ENCODE measurements around the gene PRSS57. TPM values are rescaled to one million over a fixed set of nuclear protein-coding genes. Genes with fewer than 3 reads are reported as not detected.

The PRSS57 gene
- total and polyA plus RNA-seq, 2 of the 8 experiments (the other 6 are each of a cell fraction or from before 2014, with no cell fraction given), result not detected

DNA sequence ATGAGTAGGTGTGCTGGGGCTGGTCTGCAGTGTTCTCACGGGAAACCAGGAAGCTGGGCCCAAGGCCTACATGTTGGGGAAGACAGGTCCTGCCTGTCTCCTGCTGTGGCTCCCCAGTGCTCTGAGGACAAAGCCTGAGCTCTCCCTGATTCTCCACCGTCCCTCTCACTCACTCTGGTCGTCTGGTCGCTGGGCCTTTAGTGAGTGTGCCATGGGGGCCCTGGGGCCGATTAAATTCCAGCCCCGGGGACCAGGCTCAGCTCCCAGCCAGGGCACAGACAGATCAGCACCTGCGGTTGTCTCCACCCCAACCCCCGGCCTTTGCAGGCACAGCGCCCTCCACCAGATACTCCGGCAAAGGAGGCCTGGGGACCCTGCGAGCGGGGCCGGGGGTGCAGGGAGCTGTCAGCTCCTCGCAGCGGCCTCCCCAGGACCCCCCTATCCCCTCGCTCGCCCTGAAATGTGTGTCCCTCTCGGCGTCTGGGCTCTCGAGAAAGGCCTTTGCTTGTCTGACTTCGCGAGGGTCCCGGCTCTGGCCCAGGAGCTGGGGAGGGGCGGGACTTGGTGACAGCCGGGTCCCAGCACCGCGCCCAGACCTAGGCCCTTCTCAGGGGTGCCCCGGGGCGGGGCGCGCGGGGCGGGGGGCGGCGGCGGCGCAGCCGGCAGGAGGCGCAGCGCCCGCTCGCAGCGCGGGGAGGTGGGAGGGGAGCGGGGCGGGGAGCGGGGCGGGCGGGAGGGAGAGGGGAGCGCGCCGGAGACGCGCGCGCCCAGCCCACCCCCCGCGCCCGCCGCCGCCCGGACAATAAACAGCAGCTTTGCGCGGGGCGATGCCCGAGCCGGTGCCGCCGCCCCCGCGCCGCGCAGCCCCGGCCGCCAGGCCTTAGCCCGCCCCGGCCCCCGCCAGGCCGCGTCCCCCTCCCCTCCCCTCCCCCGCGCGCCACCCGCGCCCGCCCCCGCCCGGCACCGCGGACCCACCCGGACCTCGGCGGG lies 13.2 kb upstream of the PRSS57 start, which contains the start of gene PALM:
PALM (plus strand) TSS at position 782 of the 990 bp plus-strand sequence. CDS start 212 bp downstream, outside the sequence.
- H3K56ac ChIP-seq (replicated peaks; ENCODE audit: insufficient read length, low read depth, low read length), result peak within 1 kb of the TSS; percentile 30
- H3K14ac ChIP-seq (ENCODE audit: insufficient read length), result no peak within 1 kb of the TSS
- H3K23me2 ChIP-seq (ENCODE audit: low read depth, low read length), result peaks cover 6% of the 10 kb centered on the region; the same call in 1 of the 2 replicates
- peak within 1 kb of the TSS; percentile 35 for H4K8ac ChIP-seq (ENCODE audit: extremely low read depth, insufficient read depth, low read length)
- H3K4ac ChIP-seq (replicated peaks; ENCODE audit: insufficient read length, low read depth, low read length), result no peak within 1 kb of the TSS
- peaks cover 1 to 14% (median 7%) of the 10 kb centered on the region in 4 experiments for H3K4me1 ChIP-seq (replicated peaks in 1 of 4; ENCODE audit: control insufficient read depth in 3 of 4, insufficient read depth in 4 of 4, low read length in 3 of 4)
- no peak for TF ChIP-seq HDAC6 (IDR thresholded peaks at IDR 0.05; ENCODE audit: low read depth, low read length)
- TF ChIP-seq POU5F1 (IDR thresholded peaks at IDR 0.05; ENCODE audit: low read depth, low read length), result no peak
- no peak for TF ChIP-seq TEAD4 (IDR thresholded peaks at IDR 0.05; ENCODE audit: low read depth, low read length)
- TF ChIP-seq BCL11A (IDR thresholded peaks at IDR 0.05; ENCODE audit: low read depth in 2 of 2, low read length in 2 of 2), result no peak
- TF ChIP-seq BRCA1 (IDR thresholded peaks at IDR 0.05; ENCODE audit: low read depth, low read length), result no peak
- TF ChIP-seq RNF2 (IDR thresholded peaks at IDR 0.05; ENCODE audit: borderline replicate concordance, low read depth, low read length, missing control alignments, poor library complexity, severe bottlenecking), result no peak
- 0 out of 4 replicates have a peak, but pooled peaks of 1 of the 2 experiments have one; percentile 31 for TF ChIP-seq SIN3A (conservative IDR thresholded peaks at IDR 0.05 in 1 of 2, IDR thresholded peaks at IDR 0.05 in 1 of 2; ENCODE audit: low read depth in 1 of 2, low read length in 2 of 2)
- TF ChIP-seq FOSL1 (IDR thresholded peaks at IDR 0.05; ENCODE audit: insufficient read depth, low read depth, low read length), result no peak
- 0 out of 2 replicates have a peak, but pooled peaks have one; percentile 10 for TF ChIP-seq KDM1A (IDR thresholded peaks at IDR 0.05; ENCODE audit: borderline replicate concordance, low read length)
- no peak within 1 kb of the TSS for H4K5ac ChIP-seq (ENCODE audit: insufficient read length, low read depth, low read length)
- no peaks in the 10 kb centered on the region for H3K36me3 ChIP-seq (ENCODE audit: control insufficient read depth in 2 of 4, insufficient read depth in 4 of 4, low read length in 3 of 4)
- no peak within 1 kb of the TSS for H2BK20ac ChIP-seq (ENCODE audit: low read length)
- no peak within 1 kb of the TSS for H4K91ac ChIP-seq (replicated peaks; ENCODE audit: insufficient read length, low read length)
- no peaks in the 10 kb centered on the region for H3K79me2 ChIP-seq (ENCODE audit: control insufficient read depth in 1 of 2, insufficient read depth in 2 of 2, low read length in 2 of 2)
- FAIRE-seq (no peak), DNase-seq (ENCODE audit: low read depth in 1 of 2, low spot score in 2 of 2) (peak in 1 of 2 experiments; percentile 78)
- peaks cover 0 to 3% of the 10 kb centered on the region in 2 experiments for H4K20me1 ChIP-seq (replicated peaks in 1 of 2; ENCODE audit: control insufficient read depth in 1 of 2, insufficient read depth in 2 of 2, low read length in 2 of 2)
- 23% methylated on average over 8 of the region's 93 CpGs; no CpG with 5 or more reads in 1 of the 2 experiments for WGBS, 2 experiments (ENCODE audit: extremely low coverage in 1 of 2, insufficient coverage in 1 of 2, insufficient read length in 1 of 2, insufficient replicate concordance in 2 of 2, low coverage in 1 of 2, low lambda C conversion rate in 2 of 2, missing lambda C conversion rate in 1 of 2)
- H2BK12ac ChIP-seq (ENCODE audit: low read depth, low read length), result no peak within 1 kb of the TSS
- H2BK5ac ChIP-seq (ENCODE audit: low read depth, low read length), result no peak within 1 kb of the TSS
- no peak within 1 kb of the TSS for H3K27ac ChIP-seq (ENCODE audit: low read depth, low read length)
- H2BK15ac ChIP-seq (ENCODE audit: low read length), result no peak within 1 kb of the TSS
- H3K18ac ChIP-seq (ENCODE audit: extremely low read depth, low read length), result peak within 1 kb of the TSS; percentile 48
- ChIA-PET POLR2A (ENCODE audit: partially characterized antibody) (interaction anchor here (0.9 to 2.1 kb wide), 6 partner anchors 8 to 45 kb away, joined by 3 to 5 read pairs (median 4); partner anchors contain the start of genes FSTL3 and RNF126), CTCF (ENCODE audit: partially characterized antibody) (interaction anchor here (0.6 to 1.8 kb wide), 20 partner anchors 10 to 314 kb away, joined by 3 to 22 read pairs (median 3); partner anchors contain the start of gene RNF126)
- no peak within 1 kb of the TSS for H2AFZ ChIP-seq (ENCODE audit: low read length)
- peak within 1 kb of the TSS; percentile 52 to 77 (median 54) for H3K4me3 ChIP-seq (ENCODE audit: extremely low read depth in 1 of 4, insufficient read depth in 2 of 4, low read depth in 3 of 4, low read length in 4 of 4)
- H3K79me1 ChIP-seq (ENCODE audit: low read depth, low read length), result no peaks in the 10 kb centered on the region
- H3K27me3 ChIP-seq (replicated peaks in 1 of 4; ENCODE audit: control insufficient read depth in 3 of 4, extremely low read depth in 1 of 4, insufficient read depth in 3 of 4, low read length in 3 of 4), result no peaks in the 10 kb centered on the region
- no peak within 1 kb of the TSS for H2BK120ac ChIP-seq (replicated peaks; ENCODE audit: low read depth, low read length)
- no peaks in the 10 kb centered on the region for H3K9me3 ChIP-seq (ENCODE audit: insufficient read depth in 2 of 2, low read depth in 1 of 2, low read length in 1 of 2)
- H2AK5ac ChIP-seq (ENCODE audit: low read depth, low read length), result no peak within 1 kb of the TSS
- H3K9ac ChIP-seq (replicated peaks in 1 of 4; ENCODE audit: extremely low read depth in 1 of 4, low read depth in 3 of 4, low read length in 3 of 4), result peak within 1 kb of the TSS in 1 of 4 experiments; percentile 63; a peak in 3 of 7 replicates
- H3K23ac ChIP-seq (ENCODE audit: insufficient read length), result no peak within 1 kb of the TSS
- peak within 1 kb of the TSS; percentile 50 to 70 for H3K4me2 ChIP-seq (ENCODE audit: insufficient read depth in 1 of 2, low read depth in 2 of 2, low read length in 2 of 2)

Measured in H1 (cell line).